Muscle of back (tissue), 11 donors: ENCODE measurements around the gene NEMP1. TPM values are rescaled to one million over a fixed set of nuclear protein-coding genes. Genes with fewer than 3 reads are reported as not detected.
"Not testable (repeated sequence)": the region's sequence is repeated elsewhere in the genome, so short reads cannot be mapped to it uniquely, and the experiment has no call there.

Source experiments
- DNase-seq, 3 donors: peaks; one replicate each; pipeline versions ENCODE4 v3.0.0 to v3.0.0-alpha.2; 2013
- polyA plus RNA-seq, 10 donors: library from polyadenylated mRNA; unstranded; fragments of 120-200 nt; gene quantifications; one replicate each; pipeline ENCODE4 v1.2.1, GENCODE V29; 2013; ENCODE audit not compliant: insufficient read length in 10 of 10

Gene NEMP1
- polyA plus RNA-seq, 10 donors, result 13.5 to 26.0 (median 17.5) TPM

DNA sequence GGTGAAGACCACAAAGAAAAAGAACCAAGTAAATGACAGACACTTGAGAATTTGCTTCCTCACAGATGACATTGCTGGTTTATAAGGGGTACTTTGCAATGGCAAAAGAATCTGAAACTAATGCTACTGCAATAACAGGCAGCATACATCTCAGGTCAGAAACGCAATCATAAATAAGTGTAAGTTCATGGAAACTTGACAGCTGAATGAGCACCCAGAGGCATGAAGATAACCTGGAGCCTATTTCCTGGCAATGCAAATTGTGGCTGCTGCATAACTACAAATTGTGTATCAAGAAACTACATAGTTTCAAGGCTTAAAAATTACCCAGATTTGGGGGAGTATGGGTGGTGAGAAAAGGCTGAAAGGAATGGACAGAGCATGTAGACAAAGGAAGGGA lies 20.1 kb downstream of the NEMP1 start:
- no peak for DNase-seq

DNA sequence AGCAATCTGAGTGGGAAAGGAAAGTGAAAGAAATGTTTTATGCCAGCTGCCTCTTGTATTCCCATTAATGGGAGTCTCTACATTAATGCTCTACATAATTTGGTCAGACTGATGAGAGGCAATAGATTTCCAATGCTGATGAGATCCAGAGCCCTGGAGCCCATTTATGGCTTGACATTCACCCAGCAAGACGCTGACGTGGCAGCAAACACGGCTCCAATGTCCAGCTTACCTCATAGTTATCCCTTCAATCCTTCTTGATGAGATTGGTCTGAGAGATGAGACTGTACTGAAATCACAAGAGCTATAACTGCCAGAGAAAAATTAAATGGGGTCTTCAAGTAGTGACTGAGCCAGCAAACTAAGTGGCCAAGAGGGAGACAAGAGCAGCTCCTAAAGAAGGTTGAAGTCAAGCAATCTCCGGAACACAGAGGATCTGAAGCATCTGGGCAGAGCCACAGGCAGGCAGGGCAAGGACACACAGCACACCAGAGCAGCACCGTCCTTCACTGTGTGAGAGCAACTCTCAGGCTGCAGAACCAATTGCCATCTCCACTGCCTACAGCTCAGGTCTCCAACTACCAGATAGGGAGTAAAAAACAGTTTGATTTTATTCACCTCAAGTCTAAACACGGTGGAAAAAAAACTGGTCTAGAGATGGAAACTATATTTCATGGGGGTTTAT lies 21.4 kb downstream of the NEMP1 start:
- no peak for DNase-seq

DNA sequence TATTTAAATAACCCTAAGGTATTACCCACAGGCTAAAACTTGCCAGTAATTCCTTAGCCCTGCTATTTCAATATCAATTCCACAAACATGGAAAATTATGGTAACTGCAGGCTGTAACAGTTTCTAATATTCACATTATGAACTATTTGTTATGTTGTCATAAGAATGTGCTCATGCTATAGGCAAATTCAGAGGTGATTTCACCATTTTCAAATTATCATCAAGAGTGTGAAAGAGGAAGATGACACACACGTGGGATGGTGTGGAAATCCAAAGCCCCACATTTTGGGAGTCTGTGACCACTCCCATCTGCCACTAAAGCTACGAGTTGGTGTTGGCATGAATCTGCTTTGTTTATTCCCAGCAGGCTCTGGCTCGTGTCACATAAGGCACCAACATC lies 22.8 kb downstream of the NEMP1 start:
- no peak for DNase-seq

DNA sequence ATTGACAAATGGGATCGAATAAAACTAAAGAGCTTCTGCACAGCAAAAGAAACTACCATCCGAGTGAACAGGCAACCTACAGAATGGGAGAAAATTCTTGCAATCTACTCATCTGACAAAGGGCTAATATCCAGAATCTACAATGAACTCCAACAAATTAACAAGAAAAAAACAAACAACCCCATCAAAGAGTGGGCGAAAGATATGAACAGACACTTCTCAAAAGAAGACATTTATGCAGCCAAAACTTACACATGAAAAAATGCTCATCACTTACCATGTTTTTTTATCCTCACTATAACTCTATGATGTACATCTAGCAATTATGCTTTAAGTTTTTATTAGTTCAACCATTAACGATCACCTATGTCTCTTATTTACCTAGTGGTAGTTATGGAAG lies 24.7 kb downstream of the NEMP1 start:
- DNase-seq, result not testable (repeated sequence)

DNA sequence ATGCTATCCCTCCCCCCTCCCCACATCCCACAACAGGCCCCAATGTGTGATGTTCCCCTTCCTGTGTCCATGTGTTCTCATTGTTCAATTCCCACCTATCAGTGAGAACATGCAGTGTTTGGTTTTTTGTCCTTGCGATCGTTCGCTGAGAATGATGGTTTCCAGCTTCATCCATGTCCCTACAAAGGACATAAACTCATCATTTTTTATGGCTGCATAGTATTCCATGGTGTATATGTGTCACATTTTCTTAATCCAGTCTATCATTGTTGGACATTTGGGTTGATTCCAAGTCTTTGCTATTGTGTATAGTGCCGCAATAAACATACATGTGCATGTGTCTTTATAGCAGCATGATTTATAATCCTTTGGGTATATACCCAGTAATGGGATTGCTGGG lies 25.4 kb downstream of the NEMP1 start:
- DNase-seq, result not testable (repeated sequence)

DNA sequence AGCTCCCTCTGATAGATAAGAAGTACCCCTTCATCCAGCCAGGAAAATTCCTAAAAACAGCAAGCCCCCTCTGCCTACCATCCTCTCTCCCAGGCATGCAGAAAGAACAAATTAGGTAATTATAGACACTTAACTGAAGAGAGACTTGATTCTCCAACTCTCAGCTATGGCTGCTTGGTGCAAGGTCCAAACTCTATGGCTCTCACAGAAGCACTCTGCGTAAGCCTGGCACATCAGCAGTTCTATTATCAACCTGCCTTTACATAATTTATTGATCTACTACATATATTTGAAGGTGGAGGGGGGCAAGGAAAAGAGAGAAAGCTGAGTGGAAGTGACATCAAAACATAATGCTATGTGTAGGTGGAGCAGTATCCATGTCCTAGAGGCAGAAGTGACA lies 27.6 kb downstream of the NEMP1 start:
- no peak for DNase-seq

DNA sequence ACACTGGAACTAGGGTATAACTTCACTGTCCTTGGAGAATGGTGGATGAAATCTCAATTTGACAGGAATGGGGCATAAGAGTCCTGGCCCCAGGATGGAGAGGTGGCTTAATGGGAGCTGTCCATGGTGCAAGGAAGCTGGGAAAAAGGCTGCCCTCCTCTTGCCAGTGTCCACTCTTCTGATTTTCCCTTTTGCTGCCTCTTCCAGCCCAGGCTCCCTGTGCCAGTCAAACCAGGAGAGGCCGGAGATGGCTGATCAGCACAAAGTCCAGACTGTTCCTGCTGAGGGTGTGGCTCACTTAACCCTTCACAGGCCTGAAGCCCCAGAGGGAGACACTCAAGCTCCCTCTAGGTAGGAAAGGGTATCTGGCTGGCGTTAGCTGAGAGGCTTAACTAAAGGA lies 28.7 kb downstream of the NEMP1 start, which contains the start of gene MYO1A:
Gene MYO1A (minus strand): TSS at position 240 of the 400 bp plus-strand sequence. CDS start 1,806 bp downstream, outside the sequence.
- no peak for DNase-seq

DNA sequence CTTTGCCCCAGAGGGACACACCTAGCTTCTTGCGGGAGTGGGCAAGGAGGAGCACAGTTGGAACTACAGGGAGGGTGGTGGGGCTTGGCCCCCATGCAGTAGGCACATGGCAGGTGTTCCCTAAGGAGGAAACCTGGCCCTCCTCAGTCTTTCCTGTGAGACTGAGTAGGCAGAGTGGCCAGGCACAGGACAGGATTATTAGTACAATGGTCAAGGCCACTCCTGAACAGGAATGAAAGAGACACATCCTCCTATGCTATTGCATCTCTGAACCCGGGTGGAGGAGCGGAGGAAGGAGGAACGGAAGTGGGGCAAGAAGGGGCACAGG lies 29.5 kb downstream of the NEMP1 start:
- DNase-seq, result no peak

DNA sequence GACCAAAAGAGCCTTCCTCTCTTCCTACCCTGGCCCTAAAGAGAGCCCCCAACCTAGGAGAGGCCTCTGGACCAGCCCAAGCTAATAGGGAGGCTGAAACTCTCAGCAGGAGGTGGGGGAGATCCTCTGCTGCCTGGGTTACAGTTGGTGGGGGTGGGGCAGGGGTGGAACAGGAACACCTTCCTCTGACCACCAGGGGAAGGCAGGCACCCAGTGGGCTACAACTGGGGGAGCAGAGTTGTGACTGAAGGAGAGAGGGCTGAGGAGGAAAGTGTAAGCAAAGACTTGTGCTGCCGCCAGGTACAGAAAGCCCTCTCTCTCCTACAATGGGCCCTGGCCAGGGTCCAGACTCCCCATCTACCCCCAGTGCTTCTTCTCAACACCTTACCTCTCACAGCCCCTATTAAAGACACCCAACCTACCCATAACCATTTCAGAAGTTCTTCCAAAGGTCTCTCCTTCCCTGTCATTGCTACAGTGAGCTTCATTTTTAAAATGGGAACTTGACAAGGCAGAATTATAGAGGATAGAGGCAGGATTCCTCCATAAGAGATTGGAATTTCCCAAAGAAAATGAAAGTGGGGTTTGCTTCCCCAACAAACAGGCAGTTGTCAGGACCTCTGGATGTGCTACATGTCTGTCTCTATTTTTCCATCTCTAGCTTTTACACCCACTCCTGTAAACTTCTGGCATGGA lies 30.0 kb downstream of the NEMP1 start:
- DNase-seq, result no peak

DNA sequence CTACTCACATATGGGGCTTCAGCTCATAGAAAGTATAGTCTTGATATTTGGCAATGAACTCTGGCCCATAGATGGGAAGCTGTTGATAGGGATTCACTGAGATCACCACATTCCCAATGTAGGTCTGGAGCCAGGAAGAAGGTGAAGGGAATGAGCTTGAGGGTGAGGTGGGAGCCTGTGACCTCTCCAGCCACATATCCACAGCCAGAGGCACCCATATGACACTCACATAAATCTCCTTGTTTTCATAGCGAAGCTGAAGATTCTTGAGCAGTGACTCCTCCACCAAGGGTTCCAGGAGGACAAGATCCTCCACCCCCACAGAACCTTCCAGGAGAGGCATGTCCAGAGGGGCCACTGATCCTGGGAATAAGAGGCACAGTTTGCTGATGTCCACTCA lies 30.6 kb downstream of the NEMP1 start:
- no peak for DNase-seq

DNA sequence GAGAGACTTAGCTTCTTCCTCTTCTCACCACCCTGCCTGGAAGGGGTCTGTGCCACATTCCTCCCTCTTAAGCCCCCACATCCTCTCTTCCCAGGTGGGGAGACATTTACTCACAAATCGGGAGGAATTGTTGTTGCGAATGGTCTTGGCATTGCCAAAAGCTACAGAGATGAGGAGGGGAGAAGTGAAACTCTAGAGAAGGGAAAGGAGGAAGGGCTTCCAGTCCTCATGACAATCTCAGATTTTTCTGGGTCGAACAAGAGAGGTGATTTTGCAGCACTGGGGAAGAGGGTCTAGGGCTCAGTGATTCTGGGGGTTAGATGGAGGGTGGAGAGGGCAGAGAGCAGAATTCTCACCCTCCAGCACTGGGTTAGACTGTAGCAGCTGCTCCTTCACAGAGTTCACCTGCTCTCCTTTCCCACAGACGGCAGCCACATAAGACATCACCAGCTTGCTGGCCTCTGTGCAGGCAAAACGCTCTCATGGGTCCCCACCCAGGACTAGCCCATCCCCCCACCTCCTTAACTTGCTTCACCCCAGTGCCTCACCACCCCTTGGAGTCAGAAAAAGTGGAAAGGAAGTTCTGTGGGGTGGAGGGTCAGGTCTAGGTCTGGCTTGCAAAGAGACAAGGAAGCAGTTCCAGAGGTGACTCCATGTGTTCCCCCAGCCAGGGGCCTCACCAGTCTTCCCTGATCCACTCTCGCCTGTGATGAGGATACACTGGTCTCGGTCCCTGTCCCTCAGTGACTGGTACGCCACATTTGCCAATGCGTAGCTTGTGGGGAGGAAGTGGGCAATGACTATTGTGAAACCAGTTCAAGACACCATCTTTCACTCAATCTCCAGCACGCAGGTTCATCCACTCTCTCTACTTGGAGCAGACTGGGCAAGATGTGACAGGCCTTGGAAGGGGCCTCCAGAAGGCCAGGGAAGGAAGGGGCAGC lies 31.4 kb downstream of the NEMP1 start:
- DNase-seq, result no peak

DNA sequence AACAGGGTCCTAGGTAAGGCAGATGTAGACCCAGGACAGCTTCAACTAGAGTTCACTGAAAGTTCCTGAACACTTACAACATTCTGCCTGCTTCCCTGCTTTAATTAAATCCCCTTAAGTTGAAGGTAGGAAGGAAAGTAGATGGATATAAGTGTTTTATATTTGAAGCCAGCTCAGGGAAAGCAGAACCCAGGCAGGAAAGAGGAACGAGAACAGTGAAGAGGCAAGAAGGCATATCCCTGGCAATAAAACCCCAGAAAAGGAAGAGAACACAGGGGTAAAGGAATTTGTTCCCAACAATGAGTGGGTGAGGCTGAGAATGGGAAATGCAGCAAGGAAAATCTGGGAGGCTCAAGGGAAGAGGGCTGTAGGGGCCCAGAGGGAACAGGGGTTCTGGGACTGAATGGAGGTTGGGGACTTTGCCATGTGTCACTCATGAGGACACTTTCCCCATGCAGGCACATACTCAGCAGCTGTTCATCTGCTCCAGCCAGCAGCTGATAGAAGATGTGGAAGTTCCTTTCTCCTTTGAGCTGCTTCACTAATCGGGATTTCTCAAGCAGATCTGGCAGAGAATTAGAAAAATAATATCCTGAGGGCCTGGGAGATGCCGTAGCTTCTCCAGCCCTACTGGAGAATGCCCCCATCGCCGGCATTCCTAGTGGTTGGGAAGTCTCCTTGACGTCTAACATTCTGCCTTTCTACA lies 32.4 kb downstream of the NEMP1 start:
- no peak for DNase-seq

DNA sequence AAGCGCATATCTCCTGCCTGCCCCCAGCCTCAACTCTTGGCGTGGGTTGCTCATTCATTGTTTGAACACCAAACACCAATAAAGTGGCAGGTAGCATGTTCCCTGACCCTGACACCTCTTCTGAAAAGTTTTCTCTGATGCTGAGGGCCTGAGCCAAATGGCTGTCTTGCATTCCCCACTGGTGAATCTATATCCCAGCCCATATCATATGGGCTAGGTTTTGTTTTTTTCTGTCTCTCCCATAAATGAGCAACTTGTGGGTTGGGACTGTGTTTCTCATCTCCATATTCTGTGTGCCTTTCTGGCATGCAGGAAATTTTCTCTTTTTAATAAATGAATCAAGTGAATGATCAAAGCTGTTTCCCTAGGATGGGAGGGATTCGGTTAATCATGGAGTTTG lies 33.7 kb downstream of the NEMP1 start:
- no peak for DNase-seq

DNA sequence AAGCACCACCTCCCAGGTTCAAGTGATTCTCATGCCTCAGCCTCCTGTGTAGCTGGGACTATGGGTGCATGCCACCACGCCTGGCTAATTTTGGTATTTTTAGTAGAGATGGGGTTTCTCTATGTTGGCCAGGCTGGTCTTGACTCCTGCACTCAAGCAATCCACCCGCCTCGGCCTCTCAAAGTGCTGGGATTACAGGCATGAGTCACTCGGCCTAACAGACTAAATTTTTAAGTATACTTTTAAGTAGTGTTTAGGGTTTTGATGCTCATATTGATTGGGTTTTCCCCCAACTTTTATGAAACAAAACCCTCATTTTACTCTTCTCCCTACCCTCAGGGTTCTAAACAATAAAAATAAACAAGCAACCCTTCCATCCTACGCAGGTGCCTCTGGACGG lies 34.1 kb downstream of the NEMP1 start:
- DNase-seq, result no peak

DNA sequence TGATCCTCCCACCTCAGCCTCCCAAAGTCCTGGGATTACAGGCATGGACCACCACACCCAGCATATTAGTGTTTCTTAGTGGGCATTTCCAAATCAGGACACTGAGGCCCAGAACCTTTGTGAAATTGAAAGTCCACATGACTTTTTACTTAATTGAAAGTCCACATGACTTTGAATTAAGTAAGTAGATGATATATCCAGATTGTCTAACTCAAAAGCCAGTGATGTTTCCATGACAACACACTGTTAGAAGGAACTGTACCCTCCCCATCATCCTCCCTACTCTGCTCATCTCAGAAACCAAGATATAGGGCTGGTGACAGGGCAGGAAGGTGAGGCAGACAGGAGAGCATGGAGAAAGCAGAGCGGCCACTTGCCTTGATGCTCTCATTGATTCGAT lies 35.9 kb downstream of the NEMP1 start:
- DNase-seq, result no peak

DNA sequence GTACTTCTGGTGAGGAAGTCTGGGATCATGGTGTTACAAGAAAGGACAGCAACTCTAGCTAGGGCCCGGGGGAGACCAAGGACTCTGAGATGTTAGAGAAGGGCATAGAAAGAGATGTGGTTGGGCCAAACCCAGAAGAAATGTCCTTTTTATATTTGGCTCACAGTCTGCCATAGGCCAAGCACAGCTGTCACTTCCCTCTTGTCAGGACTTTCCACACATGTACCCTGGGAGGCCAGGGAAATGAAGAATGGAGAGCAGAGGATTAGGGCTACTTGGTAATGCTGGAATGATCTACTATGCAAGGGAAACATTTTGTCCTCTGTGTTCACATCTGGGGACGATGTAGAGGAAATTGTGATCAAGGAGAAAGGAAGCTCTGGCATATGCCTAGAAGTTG lies 37.8 kb downstream of the NEMP1 start:
- no peak for DNase-seq

DNA sequence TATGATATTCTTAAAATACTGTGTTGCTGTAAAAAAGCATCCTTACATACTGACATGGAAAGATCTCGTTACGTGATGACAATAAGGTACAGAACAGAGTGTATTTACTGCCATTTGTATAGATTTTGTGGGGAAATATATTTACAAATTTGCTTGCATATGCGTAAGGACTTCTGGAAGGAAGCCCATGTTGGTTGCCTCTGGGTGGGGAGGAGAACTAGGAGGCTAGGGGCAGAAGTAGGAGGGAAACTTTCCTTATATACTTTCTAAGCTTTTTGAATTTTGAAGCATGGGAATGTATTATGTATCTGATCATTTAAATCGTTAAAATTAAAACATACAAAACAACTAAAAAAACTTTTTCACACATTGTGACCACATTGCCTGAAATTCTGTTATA lies 38.4 kb downstream of the NEMP1 start:
- DNase-seq, result no peak

DNA sequence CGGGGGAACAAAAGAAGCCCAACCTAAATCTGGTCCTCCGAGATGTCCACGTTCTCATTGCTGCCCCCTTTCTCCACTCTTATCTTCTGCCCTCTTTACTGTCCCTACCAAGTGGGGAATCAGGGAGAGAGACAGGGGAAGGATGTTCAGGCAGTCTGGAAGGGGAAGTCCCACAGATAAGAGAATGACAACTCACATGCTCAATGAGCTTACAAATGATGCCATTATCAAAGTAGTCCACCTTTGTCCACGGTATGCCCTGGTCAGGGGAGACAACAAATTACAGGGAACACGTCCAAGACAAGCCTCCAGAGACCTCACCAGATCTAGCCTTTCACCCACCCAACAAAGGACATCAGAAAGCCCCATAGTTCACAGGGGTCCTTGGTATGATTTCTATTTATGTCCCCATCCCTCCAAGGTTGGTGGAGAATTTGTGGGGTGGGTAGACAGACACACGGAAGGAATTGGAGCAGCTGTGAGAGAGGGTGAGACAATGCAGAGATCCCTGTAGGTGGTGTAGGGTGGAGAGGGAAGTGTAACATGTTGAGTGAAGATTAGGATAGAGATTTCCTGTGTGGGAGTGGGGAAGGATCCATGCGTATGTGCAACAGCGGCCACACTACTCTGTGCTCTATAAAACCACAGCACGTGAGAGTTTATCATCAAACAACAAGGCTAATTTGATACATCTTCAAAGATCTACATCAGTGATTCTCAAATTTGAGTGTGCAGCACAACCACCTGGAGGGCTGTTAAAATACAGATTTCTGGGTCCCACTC lies 39.4 kb downstream of the NEMP1 start:
- DNase-seq, result no peak

DNA sequence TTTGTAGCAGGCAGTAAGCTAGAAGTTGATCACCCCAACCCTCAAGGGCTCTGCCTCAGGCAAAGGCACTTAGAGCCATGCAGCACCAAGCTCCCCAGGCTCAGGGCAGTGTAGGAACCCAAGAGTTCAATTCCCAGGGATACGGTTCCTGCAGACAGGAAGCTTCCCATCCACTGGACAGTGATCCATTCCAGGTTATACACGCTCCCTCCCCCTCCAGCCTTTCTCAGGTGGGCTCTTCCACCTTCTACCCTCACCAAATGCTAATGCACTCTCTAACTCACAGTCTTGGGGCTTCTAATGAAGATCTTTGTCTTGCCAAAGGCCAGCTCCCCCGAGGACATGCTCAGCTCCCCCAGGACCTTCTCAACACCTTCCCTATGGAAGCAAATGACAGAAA lies 41.3 kb downstream of the NEMP1 start:
- DNase-seq, result no peak

DNA sequence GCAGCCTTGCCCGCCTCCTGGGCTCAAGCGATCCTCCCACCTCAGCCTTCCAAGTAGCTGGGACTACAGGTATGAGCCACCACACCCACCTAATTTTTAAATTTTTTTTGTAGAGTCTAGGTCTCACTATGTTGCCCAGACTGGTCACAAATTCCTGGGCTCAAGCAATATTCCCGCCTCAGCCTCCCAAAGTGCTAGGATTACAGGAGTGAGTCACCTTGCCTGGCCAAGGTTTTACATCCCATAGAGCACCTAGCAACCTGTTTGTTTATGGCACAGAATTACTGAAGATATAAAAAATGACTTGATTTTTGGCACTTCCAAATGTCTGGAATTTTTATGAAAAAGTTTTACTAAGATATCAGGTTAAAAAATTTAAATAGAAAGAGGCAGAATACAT lies 45.2 kb downstream of the NEMP1 start:
- DNase-seq, result no peak

DNA sequence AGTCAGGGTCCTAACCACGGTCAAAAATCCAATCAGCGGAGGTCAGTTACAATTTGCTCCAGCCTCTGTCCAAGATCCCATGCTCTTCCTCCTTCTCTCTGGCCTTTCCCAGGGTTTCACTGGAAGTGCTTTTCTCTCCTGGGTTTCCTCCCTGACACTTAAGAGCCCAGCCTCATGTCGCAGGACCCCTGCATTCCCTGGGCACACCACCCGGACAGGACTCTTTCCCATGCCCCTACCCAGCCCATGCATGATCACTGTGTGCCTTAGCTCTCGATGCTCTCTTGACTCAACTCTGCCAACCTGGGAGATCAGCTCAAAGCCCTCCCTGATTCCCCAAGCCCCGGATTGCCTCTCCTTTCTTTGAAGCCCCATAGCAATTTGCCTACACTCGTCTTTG lies 46.8 kb downstream of the NEMP1 start:
- DNase-seq, result no peak
